Measurements from ENCODE around the gene MPC1L. TPM values are rescaled to one million over a fixed set of nuclear protein-coding genes. Genes with fewer than 3 reads are reported as not detected.

The MPC1L gene
- total and polyA plus RNA-seq, 9 of the 15 experiments (the other 6 are each of a cell fraction or from before 2014, with no cell fraction given) = not detected

- H3K9me1 ChIP-seq (ENCODE audit: control insufficient read depth, insufficient read depth, low read length) = no peaks in the 10 kb centered on the region
- H3K4me3 ChIP-seq = peak overlapping the region; percentile 6; the same call in 1 of the 2 replicates
- POLR2A ChIA-PET = interaction anchor here (1.6 kb wide), 1 partner anchor 10 kb away, joined by 3 read pairs; no protein-coding TSS in a partner anchor
- H3K36me3 ChIP-seq (ENCODE audit: control insufficient read depth, insufficient read depth, low read length) = peaks cover 11% of the 10 kb centered on the region; the same call in 1 of the 3 replicates
- CTCF ChIA-PET (ENCODE audit: low intra/inter-chr PET ratio) = no interaction called here
- peak overlapping the region; percentile 55 for H3K4me2 ChIP-seq (ENCODE audit: insufficient read depth, low read length)
- H3K9ac ChIP-seq (ENCODE audit: insufficient read depth in 1 of 2, low read depth in 2 of 2, low read length in 2 of 2) = peak overlapping the region in 1 of 2 experiments; percentile 47; a peak in 1 of 4 replicates
- ATAC-seq (no peak), DNase-seq (ENCODE audit: extremely low read depth in 1 of 4, low spot score in 3 of 4) (peak in 2 of 4 experiments; percentile 6 to 12), FAIRE-seq (no peak)
- no TSS peak for BruUV-seq (replicated peaks)
- H3K27me3 ChIP-seq (ENCODE audit: control insufficient read depth in 2 of 2, insufficient read depth in 2 of 2, low read length in 2 of 2) = no peaks in the 10 kb centered on the region
- intact Hi-C loops (cut with micrococcal nuclease) (loop anchor here (1.0 to 10.0 kb wide), 2 partner anchors 59 to 609 kb away; partner anchors contain the start of gene ATP6AP2), in situ Hi-C loops (cut with MboI) (no loop called here)
- H3K4me1 ChIP-seq (replicated peaks in 1 of 2; ENCODE audit: control insufficient read depth in 2 of 2, insufficient read depth in 2 of 2, low read length in 2 of 2) = peaks cover 8 to 10% of the 10 kb centered on the region in 2 experiments; a peak in 4 of 5 replicates
- no peaks in the 10 kb centered on the region for H3K9me3 ChIP-seq (replicated peaks; ENCODE audit: control insufficient read depth, insufficient read depth, low read depth, low read length)
- 17% methylated on average over 5 of the region's 5 CpGs for WGBS (ENCODE audit: insufficient coverage, low coverage, missing lambda C conversion rate)
- H4K20me1 ChIP-seq (replicated peaks; ENCODE audit: control insufficient read depth, insufficient read depth, low read length) = peaks cover 8% of the 10 kb centered on the region; the same call in 1 of the 2 replicates
- H3K27ac ChIP-seq (ENCODE audit: extremely low read depth, low read depth, low read length) = peak overlapping the region; percentile 44; the same call in 2 of the 3 replicates
- peaks cover 32% of the 10 kb centered on the region for H3K79me2 ChIP-seq (ENCODE audit: control insufficient read depth, insufficient read depth, low read length)
- H2AFZ ChIP-seq (ENCODE audit: low read depth, low read length) = no peak overlapping the region
- TF ChIP-seq THRB (CRISPR knock-in tag; conservative IDR thresholded peaks at IDR 0.05) (no peak), NBN (IDR thresholded peaks at IDR 0.05; ENCODE audit: low read depth) (no peak), TRIM28 (IDR thresholded peaks at IDR 0.05) (no peak), ZBTB12 (CRISPR knock-in tag; IDR thresholded peaks at IDR 0.05) (no peak), ARNT (IDR thresholded peaks at IDR 0.05) (no peak), TAF1 (IDR thresholded peaks at IDR 0.05; ENCODE audit: control insufficient read depth, extremely low read depth, insufficient read depth, low read length, severe bottlenecking) (no peak), ZZZ3 (IDR thresholded peaks at IDR 0.05) (no peak), BHLHE40 (IDR thresholded peaks at IDR 0.05; ENCODE audit: low read length) (0 out of 2 replicates have a peak, but pooled peaks have one; percentile 13), ELF1 (tag; IDR thresholded peaks at IDR 0.05) (0 out of 2 replicates have a peak, but pooled peaks have one; percentile 9), E2F5 (CRISPR knock-in tag; IDR thresholded peaks at IDR 0.05) (no peak), ZNF551 (CRISPR knock-in tag; IDR thresholded peaks at IDR 0.05) (no peak), CEBPB (tag; IDR thresholded peaks at IDR 0.05) (peak; percentile 82), PURB (CRISPR knock-in tag; IDR thresholded peaks at IDR 0.05; ENCODE audit: low read depth) (no peak), MAFG (tag; conservative IDR thresholded peaks at IDR 0.05) (no peak), POLR2G (IDR thresholded peaks at IDR 0.05; ENCODE audit: low read depth, low read length) (no peak), ETV6 (IDR thresholded peaks at IDR 0.05; ENCODE audit: borderline replicate concordance in 1 of 2, low read depth in 2 of 2, low read length in 1 of 2) (no peak), ETV6 (CRISPR knock-in tag; IDR thresholded peaks at IDR 0.05; ENCODE audit: borderline replicate concordance) (no peak), NFE2 (IDR thresholded peaks at IDR 0.05; ENCODE audit: low read depth) (no peak), TCF3 (CRISPR knock-in tag; IDR thresholded peaks at IDR 0.05) (no peak)
Observed at GRCh38 chrX:40644176-40644575, 20.9 kb downstream of the MPC1L start.
